Measurements from ENCODE around the gene AHCYL2. TPM values are rescaled to one million over a fixed set of nuclear protein-coding genes. Genes with fewer than 3 reads are reported as not detected.

Gene AHCYL2
- total and polyA plus RNA-seq, 2 of the 8 experiments (the other 6 are each of a cell fraction or from before 2014, with no cell fraction given), result 20.7 to 25.4 TPM

DNA sequence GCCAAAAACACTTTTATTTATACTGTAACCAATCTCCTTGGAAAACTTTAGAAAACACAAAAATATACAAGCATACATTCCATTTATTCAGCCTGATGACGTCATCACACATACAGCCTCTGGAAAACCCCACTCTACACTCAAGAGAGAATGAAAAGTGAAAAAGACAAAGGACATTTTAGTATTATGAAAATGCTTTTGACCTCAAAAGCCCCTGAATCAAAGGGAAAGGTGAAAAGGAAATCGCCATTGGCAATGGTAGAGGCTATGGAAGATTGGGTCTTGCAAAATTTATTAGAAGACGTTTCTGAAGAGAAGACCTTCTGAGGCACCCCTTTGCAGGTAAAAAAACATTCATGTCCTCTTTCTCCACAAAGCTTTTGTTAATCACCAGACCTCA lies 126.5 kb downstream of the AHCYL2 start:
- no peak overlapping the region for H3K9ac ChIP-seq (replicated peaks in 1 of 4; ENCODE audit: extremely low read depth in 1 of 4, low read depth in 3 of 4, low read length in 3 of 4)
- no peak overlapping the region for H3K14ac ChIP-seq (ENCODE audit: insufficient read length)
- no peak overlapping the region for H3K4me2 ChIP-seq (ENCODE audit: insufficient read depth in 1 of 2, low read depth in 2 of 2, low read length in 2 of 2)
- H2AFZ ChIP-seq (ENCODE audit: low read length), result no peak overlapping the region
- H3K79me2 ChIP-seq (ENCODE audit: control insufficient read depth in 1 of 2, insufficient read depth in 2 of 2, low read length in 2 of 2), result no peaks in the 10 kb centered on the region
- H4K20me1 ChIP-seq (replicated peaks in 1 of 2; ENCODE audit: control insufficient read depth in 1 of 2, insufficient read depth in 2 of 2, low read length in 2 of 2), result peaks cover 0 to 1% of the 10 kb centered on the region in 2 experiments
- WGBS, 2 experiments (ENCODE audit: extremely low coverage in 1 of 2, insufficient coverage in 1 of 2, insufficient read length in 1 of 2, insufficient replicate concordance in 2 of 2, low coverage in 1 of 2, low lambda C conversion rate in 2 of 2, missing lambda C conversion rate in 1 of 2), result 78% methylated on average over 3 of the region's 3 CpGs; no CpG with 5 or more reads in 1 of the 2 experiments
- H4K5ac ChIP-seq (ENCODE audit: insufficient read length, low read depth, low read length), result no peak overlapping the region
- H2BK20ac ChIP-seq (ENCODE audit: low read length), result no peak overlapping the region
- no peak overlapping the region for H4K8ac ChIP-seq (ENCODE audit: extremely low read depth, insufficient read depth, low read length)
- H3K79me1 ChIP-seq (ENCODE audit: low read depth, low read length), result no peaks in the 10 kb centered on the region
- H3K4me3 ChIP-seq (ENCODE audit: extremely low read depth in 1 of 4, insufficient read depth in 2 of 4, low read depth in 3 of 4, low read length in 4 of 4), result no peak overlapping the region
- H3K36me3 ChIP-seq (ENCODE audit: control insufficient read depth in 2 of 4, insufficient read depth in 4 of 4, low read length in 3 of 4), result no peaks in the 10 kb centered on the region
- H3K9me3 ChIP-seq (ENCODE audit: insufficient read depth in 2 of 2, low read depth in 1 of 2, low read length in 1 of 2), result no peaks in the 10 kb centered on the region
- no peak for DNase-seq (ENCODE audit: low read depth in 1 of 2, low spot score in 2 of 2)
- H3K27ac ChIP-seq (ENCODE audit: low read depth, low read length), result no peak overlapping the region
- no peak overlapping the region for H2AK5ac ChIP-seq (ENCODE audit: low read depth, low read length)
- H3K4ac ChIP-seq (replicated peaks; ENCODE audit: insufficient read length, low read depth, low read length), result no peak overlapping the region
- FAIRE-seq, result no peak
- H2BK15ac ChIP-seq (ENCODE audit: low read length), result no peak overlapping the region
- H3K23ac ChIP-seq (ENCODE audit: insufficient read length), result no peak overlapping the region
- H3K18ac ChIP-seq (ENCODE audit: extremely low read depth, low read length), result no peak overlapping the region
- TF ChIP-seq FOSL1 (IDR thresholded peaks at IDR 0.05; ENCODE audit: insufficient read depth, low read depth, low read length), result no peak
- peak; percentile 53; the same call in 1 of the 2 replicates for TF ChIP-seq JUND (IDR thresholded peaks at IDR 0.05; ENCODE audit: low read length)
- TF ChIP-seq SAP30 (IDR thresholded peaks at IDR 0.05; ENCODE audit: insufficient read depth, insufficient replicate concordance, low read length), result no peak
- POLR2A ChIA-PET (ENCODE audit: partially characterized antibody), result no interaction called here
- H4K91ac ChIP-seq (replicated peaks; ENCODE audit: insufficient read length, low read length), result no peak overlapping the region
- no peaks in the 10 kb centered on the region for H3K4me1 ChIP-seq (replicated peaks in 1 of 4; ENCODE audit: control insufficient read depth in 3 of 4, insufficient read depth in 4 of 4, low read length in 3 of 4)
- no peak overlapping the region for H2BK5ac ChIP-seq (ENCODE audit: low read depth, low read length)
- H3K23me2 ChIP-seq (ENCODE audit: low read depth, low read length), result 0 out of 2 replicates have a peak, but pooled peaks cover 2% of the 10 kb centered on the region
- H3K56ac ChIP-seq (replicated peaks; ENCODE audit: insufficient read length, low read depth, low read length), result no peak overlapping the region
- CTCF ChIA-PET (ENCODE audit: partially characterized antibody), result interaction anchor here (0.5 to 1.6 kb wide), 2 partner anchors 8 to 123 kb away, joined by 3 to 6 read pairs; no protein-coding TSS in a partner anchor
- H3K27me3 ChIP-seq (replicated peaks in 1 of 4; ENCODE audit: control insufficient read depth in 3 of 4, extremely low read depth in 1 of 4, insufficient read depth in 3 of 4, low read length in 3 of 4), result no peaks in the 10 kb centered on the region
- H2BK12ac ChIP-seq (ENCODE audit: low read depth, low read length), result no peak overlapping the region
- H2BK120ac ChIP-seq (replicated peaks; ENCODE audit: low read depth, low read length), result no peak overlapping the region
